ENCODE results near the gene CKB. TPM values are rescaled to one million over a fixed set of nuclear protein-coding genes. Genes with fewer than 3 reads are reported as not detected.

The CKB gene
- total and polyA plus RNA-seq, 2 donors (not counting 1 experiment from before 2014, with no cell fraction given): 3.1 to 4.7 TPM

DNA sequence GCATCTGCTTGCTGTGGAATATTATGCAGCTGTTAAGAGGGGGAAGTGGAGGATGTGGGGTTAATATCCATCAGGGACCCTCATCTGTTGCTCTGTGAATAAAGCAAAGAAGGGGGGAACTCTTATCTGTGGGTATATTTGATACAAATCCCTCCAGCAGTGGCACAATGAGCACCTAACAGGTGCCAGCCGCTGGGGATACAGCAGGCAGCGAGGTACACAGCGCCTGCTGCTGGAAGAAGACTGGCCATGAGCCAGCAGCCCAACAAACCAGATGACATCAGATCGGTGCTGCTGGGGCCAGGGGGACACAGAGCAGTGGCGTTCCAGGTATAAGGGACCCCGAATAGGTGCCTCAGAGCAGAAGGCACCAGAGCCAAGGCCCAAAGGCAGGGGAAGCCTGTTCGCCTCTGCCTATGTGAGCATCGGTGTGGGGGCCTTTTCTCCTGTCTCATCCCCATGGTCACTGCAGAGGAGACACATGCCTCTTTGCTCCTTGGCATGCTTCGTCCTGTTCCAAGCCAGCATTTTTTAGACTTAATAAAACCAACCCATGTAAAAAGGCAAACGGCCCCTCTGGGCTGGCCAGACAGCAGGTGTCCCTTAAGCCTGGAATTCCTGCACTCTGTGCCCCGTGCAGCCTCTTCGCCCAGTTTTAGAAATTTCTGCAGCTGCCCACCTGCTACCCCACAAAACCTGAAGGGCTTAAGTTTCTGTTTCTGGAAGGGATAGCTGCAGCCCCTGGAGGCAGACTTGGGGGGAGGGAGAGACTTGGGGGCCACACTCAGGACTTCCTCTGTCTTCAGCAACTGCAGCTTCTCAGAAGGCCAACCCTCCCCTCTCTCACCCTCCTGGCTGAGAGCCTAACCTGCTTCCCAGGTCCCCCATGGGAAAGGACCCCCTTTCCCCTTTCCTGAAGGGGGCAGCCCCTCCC lies 1.6 kb upstream of the CKB start:
- Histone ChIP-seq H3K4me1 (ENCODE audit: control insufficient read depth in 2 of 2, insufficient read depth in 2 of 2, low read length in 2 of 2) (peaks cover 40 to 52% of the 10 kb centered on the region in 2 donors), H3K79me2 (ENCODE audit: control insufficient read depth, insufficient read depth, low read length) (peaks cover 2% of the 10 kb centered on the region), H3K27me3 (replicated peaks in 1 of 4; ENCODE audit: control extremely low read depth in 1 of 4, control insufficient read depth in 3 of 4, insufficient read depth in 4 of 4, low read length in 3 of 4) (peaks cover 0 to 32% (median 11%) of the 10 kb centered on the region in 4 experiments), H3K27ac (ENCODE audit: low read length in 2 of 2) (no peak overlapping the region), H4K20me1 (ENCODE audit: control insufficient read depth, insufficient read depth, low read length, poor library complexity, severe bottlenecking) (peaks cover under 1% of the 10 kb centered on the region), H3K9ac (ENCODE audit: low read length) (no peak overlapping the region), H2AFZ (ENCODE audit: insufficient read depth, low read depth, low read length, poor library complexity, severe bottlenecking) (no peak overlapping the region), H3K36me3 (replicated peaks in 1 of 2; ENCODE audit: control extremely low read depth in 1 of 2, control insufficient read depth in 1 of 2, extremely low read depth in 1 of 2, insufficient read depth in 2 of 2, low read length in 1 of 2) (no peaks in the 10 kb centered on the region), H3K4me3 (ENCODE audit: control extremely low read depth in 1 of 5, extremely low read depth in 1 of 5, insufficient read depth in 1 of 5, low read depth in 2 of 5, low read length in 4 of 5) (no peak overlapping the region), H3K4me2 (replicated peaks; ENCODE audit: low read depth, low read length, poor library complexity, severe bottlenecking) (no peak overlapping the region), H3K9me3 (ENCODE audit: control extremely low read depth in 1 of 3, control insufficient read depth in 2 of 3, insufficient read depth in 1 of 3, low read length in 2 of 3) (peaks cover 0 to 14% (median 0%) of the 10 kb centered on the region in 3 donors)
- peaks cover 3% of the 10 kb centered on the region for H3K27me3 Mint-ChIP-seq
- ChIA-PET CTCF (interaction anchor here (0.7 kb wide), 1 partner anchor 40 kb away, joined by 5 read pairs; no protein-coding TSS in a partner anchor), POLR2A (no interaction called here)
- 80% methylated on average over 10 of the region's 12 CpGs for WGBS (ENCODE audit: insufficient coverage)
- H3K9me3 Mint-ChIP-seq (ENCODE audit: insufficient read depth): no peaks in the 10 kb centered on the region
- ATAC-seq (ENCODE audit: low read depth): no peak
- intact Hi-C loops (cut with micrococcal nuclease): no loop called here
- no peak for DNase-seq
- no peak overlapping the region for H3K27ac Mint-ChIP-seq
- no peak for TF ChIP-seq CTCF (IDR thresholded peaks at IDR 0.05)
- TF ChIP-seq EZH2 (IDR thresholded peaks at IDR 0.05; ENCODE audit: borderline replicate concordance, insufficient read depth, low read depth, low read length, poor library complexity, severe bottlenecking): no peak
- peak overlapping the region; percentile 61 for H3K4me3 Mint-ChIP-seq
- peaks cover 40% of the 10 kb centered on the region for H3K4me1 Mint-ChIP-seq

DNA sequence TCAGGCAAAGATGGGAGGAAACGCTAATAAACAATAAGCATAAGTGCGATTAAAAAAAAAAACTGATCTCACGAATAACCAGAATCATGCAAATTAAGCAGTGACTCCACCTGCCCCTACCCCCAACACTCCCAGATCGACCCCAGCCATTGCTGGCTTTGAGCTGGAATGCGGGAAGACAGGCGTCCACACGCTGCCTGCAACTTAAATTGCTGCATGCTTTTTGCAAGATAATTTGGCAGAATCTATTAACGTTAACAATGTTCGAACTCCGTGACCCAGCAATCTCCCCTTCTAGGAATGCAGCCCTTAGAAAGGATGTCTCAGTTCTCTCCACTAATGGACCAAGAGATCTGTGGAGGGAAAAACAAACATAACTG lies 935 bp upstream of the CKB start:
- H3K4me1 ChIP-seq (ENCODE audit: control insufficient read depth in 2 of 2, insufficient read depth in 2 of 2, low read length in 2 of 2): peaks cover 42 to 55% of the 10 kb centered on the region in 2 donors
- intact Hi-C loops (cut with micrococcal nuclease): no loop called here
- H3K9me3 Mint-ChIP-seq (ENCODE audit: insufficient read depth): no peaks in the 10 kb centered on the region
- WGBS (ENCODE audit: insufficient coverage): 74% methylated on average over 7 of the region's 10 CpGs
- H3K27me3 ChIP-seq (replicated peaks in 1 of 4; ENCODE audit: control extremely low read depth in 1 of 4, control insufficient read depth in 3 of 4, insufficient read depth in 4 of 4, low read length in 3 of 4): peaks cover 0 to 32% (median 11%) of the 10 kb centered on the region in 4 experiments
- POLR2A ChIA-PET: no interaction called here
- H3K27me3 Mint-ChIP-seq: peaks cover 3% of the 10 kb centered on the region
- H3K4me2 ChIP-seq (replicated peaks; ENCODE audit: low read depth, low read length, poor library complexity, severe bottlenecking): no peak overlapping the region
- no peak overlapping the region for H3K27ac Mint-ChIP-seq
- no peak overlapping the region for H3K9ac ChIP-seq (ENCODE audit: low read length)
- CTCF ChIA-PET: interaction anchor here (0.7 kb wide), 1 partner anchor 41 kb away, joined by 5 read pairs; no protein-coding TSS in a partner anchor
- H3K4me1 Mint-ChIP-seq: peaks cover 39% of the 10 kb centered on the region
- no peak overlapping the region for H3K27ac ChIP-seq (ENCODE audit: low read length in 2 of 2)
- peak overlapping the region; percentile 61 for H3K4me3 Mint-ChIP-seq
- H2AFZ ChIP-seq (ENCODE audit: insufficient read depth, low read depth, low read length, poor library complexity, severe bottlenecking): no peak overlapping the region
- H3K4me3 ChIP-seq (ENCODE audit: control extremely low read depth in 1 of 5, extremely low read depth in 1 of 5, insufficient read depth in 1 of 5, low read depth in 2 of 5, low read length in 4 of 5): no peak overlapping the region
- H3K79me2 ChIP-seq (ENCODE audit: control insufficient read depth, insufficient read depth, low read length): no peaks in the 10 kb centered on the region
- peaks cover 0 to 14% (median 0%) of the 10 kb centered on the region in 3 donors for H3K9me3 ChIP-seq (ENCODE audit: control extremely low read depth in 1 of 3, control insufficient read depth in 2 of 3, insufficient read depth in 1 of 3, low read length in 2 of 3)
- H4K20me1 ChIP-seq (ENCODE audit: control insufficient read depth, insufficient read depth, low read length, poor library complexity, severe bottlenecking): peaks cover 7% of the 10 kb centered on the region
- ATAC-seq (ENCODE audit: low read depth) (no peak), DNase-seq (no peak)
- TF ChIP-seq EZH2 (IDR thresholded peaks at IDR 0.05; ENCODE audit: borderline replicate concordance, insufficient read depth, low read depth, low read length, poor library complexity, severe bottlenecking) (no peak), CTCF (IDR thresholded peaks at IDR 0.05) (no peak)
- no peaks in the 10 kb centered on the region for H3K36me3 ChIP-seq (replicated peaks in 1 of 2; ENCODE audit: control extremely low read depth in 1 of 2, control insufficient read depth in 1 of 2, extremely low read depth in 1 of 2, insufficient read depth in 2 of 2, low read length in 1 of 2)
